ENCODE data around the gene TEKT5.
A peak's percentile ranks its signal among the peaks of the same experiment; 100 is the strongest.

Gene TEKT5

DNA sequence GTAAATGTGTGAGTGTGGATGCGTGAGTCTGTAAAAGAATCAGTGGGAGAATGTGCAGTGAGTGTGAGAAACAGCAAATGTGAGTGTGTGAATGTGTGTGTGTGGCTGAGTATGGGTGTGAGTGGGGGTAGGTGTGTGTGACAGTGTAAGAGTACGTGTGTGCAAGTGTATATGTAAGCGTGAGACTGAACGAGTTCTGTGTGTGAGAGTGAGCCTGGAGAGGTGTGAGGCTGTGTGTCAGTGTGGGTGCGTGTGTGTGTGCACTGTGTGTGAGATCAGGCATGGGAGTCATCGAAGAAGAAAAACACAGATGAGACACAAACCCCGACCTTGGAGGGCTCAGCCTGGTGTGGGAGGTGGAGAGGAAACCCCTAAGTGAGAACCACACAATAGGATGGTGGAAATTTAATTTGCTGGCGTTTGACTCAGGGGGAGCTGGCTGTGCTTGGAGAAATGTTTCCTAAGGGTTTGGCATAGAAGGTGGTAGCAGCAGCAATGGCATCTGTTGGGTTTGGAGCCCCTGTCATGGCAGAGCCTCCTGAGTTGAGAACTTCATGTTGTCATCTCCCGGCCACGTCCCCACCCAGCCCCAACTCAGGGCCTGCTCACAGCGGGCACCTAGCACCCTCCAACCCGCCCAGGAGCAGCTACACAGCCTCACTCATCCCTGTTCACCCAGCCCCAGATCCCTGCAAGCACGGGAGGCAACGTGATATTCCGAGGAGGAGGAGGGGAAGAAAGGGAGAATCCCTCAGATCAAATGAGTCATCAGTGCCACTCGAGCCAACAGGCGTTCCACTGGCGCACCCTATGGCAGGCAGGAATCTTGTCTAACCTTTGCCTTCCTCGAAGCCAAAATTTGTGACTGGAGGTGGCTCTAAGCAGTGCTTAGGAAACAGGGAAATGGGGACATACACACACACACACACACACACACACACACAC, 34.6 kb upstream of the TEKT5 start:
- Histone ChIP-seq H2BK120ac (ENCODE audit: low read depth, low read length) (no peak overlapping the region), H3K4me1 (ENCODE audit: control insufficient read depth, low read depth, low read length) (no peaks in the 10 kb centered on the region), H4K5ac (ENCODE audit: low read length) (no peak overlapping the region), H4K8ac (ENCODE audit: low read depth, low read length) (no peak overlapping the region), H3K27ac (ENCODE audit: low read depth, low read length) (no peak overlapping the region), H3K56ac (ENCODE audit: low read length) (no peak overlapping the region), H3K18ac (ENCODE audit: low read length) (no peak overlapping the region), H3K9ac (ENCODE audit: low read length) (no peak overlapping the region), H3K4ac (ENCODE audit: low read depth, low read length) (no peak overlapping the region), H3K4me3 (ENCODE audit: low read length) (no peak overlapping the region), H3K79me2 (ENCODE audit: control insufficient read depth, insufficient read depth, low read length) (no peaks in the 10 kb centered on the region), H3K79me1 (ENCODE audit: low read length) (no peaks in the 10 kb centered on the region), H3K23ac (ENCODE audit: low read length) (no peak overlapping the region), H3K27me3 (ENCODE audit: insufficient read depth, low read length, poor library complexity) (no peaks in the 10 kb centered on the region), H2BK15ac (replicated peaks; ENCODE audit: low read depth) (no peak overlapping the region), H2BK5ac (ENCODE audit: low read length) (no peak overlapping the region), H2AK5ac (ENCODE audit: low read length) (no peak overlapping the region), H3K4me2 (ENCODE audit: low read length) (no peak overlapping the region), H3K36me3 (ENCODE audit: control insufficient read depth, insufficient read depth, low read length) (no peaks in the 10 kb centered on the region)
- peak; percentile 42 for DNase-seq
- WGBS (ENCODE audit: extremely low coverage, insufficient coverage, low lambda C conversion rate): 100% methylated on average over 1 of the region's 19 CpGs

DNA sequence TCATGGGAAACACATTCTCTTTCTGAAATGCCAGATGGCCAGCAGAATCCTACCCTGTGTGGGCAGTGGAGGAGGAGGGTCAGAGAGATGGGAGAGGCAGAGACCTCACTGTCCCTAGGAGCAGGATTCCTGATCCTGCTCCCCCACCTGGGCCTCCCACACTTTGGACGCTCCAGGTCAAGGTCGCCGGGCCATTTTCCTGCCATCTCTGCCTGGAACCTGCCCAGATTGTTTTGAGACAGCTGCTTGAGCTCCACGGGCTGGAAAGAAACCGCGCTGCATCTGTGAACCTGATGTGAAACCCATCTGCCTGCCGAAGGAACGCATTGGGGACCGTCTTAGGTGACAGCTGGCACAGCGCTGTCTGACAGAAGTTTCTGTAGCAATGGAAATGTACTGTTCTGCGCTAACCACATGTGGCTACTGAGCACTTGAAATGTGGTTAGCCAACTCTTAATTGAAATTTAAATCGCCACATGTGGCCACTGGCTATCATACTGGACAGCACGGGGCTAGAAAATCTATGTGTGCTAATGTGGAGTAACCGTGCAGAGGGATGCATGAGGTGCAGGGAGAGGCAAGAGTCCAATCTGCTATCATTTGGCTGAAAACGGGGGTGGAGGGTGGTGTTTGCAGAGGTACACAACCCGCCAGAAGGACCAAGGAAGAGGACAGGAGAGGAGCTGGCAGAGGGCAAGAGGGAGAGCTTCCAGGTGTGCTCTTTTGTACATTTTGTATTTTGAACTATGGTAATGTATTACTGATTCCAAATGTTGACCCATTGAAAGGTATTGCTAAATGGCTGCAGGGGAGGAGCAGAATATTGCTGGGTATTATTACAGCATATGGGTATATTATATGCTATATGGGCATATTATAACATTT, 33.5 kb upstream of the TEKT5 start:
- Histone ChIP-seq H3K4me1 (ENCODE audit: control insufficient read depth, low read depth, low read length) (no peaks in the 10 kb centered on the region), H3K36me3 (ENCODE audit: control insufficient read depth, insufficient read depth, low read length) (no peaks in the 10 kb centered on the region), H3K4me2 (ENCODE audit: low read length) (no peak overlapping the region), H3K27ac (ENCODE audit: low read depth, low read length) (no peak overlapping the region), H4K5ac (ENCODE audit: low read length) (no peak overlapping the region), H2BK5ac (ENCODE audit: low read length) (no peak overlapping the region), H3K9ac (ENCODE audit: low read length) (no peak overlapping the region), H3K18ac (ENCODE audit: low read length) (no peak overlapping the region), H3K4ac (ENCODE audit: low read depth, low read length) (no peak overlapping the region), H3K23ac (ENCODE audit: low read length) (no peak overlapping the region), H2AK5ac (ENCODE audit: low read length) (no peak overlapping the region), H3K56ac (ENCODE audit: low read length) (no peak overlapping the region), H3K27me3 (ENCODE audit: insufficient read depth, low read length, poor library complexity) (no peaks in the 10 kb centered on the region), H3K79me2 (ENCODE audit: control insufficient read depth, insufficient read depth, low read length) (no peaks in the 10 kb centered on the region), H4K8ac (ENCODE audit: low read depth, low read length) (no peak overlapping the region), H2BK15ac (replicated peaks; ENCODE audit: low read depth) (no peak overlapping the region), H2BK120ac (ENCODE audit: low read depth, low read length) (no peak overlapping the region), H3K79me1 (ENCODE audit: low read length) (no peaks in the 10 kb centered on the region), H3K4me3 (ENCODE audit: low read length) (no peak overlapping the region)
- WGBS (ENCODE audit: extremely low coverage, insufficient coverage, low lambda C conversion rate): no CpG with 5 or more reads among the region's 16 CpGs
- DNase-seq: no peak

- H2BK5ac ChIP-seq (ENCODE audit: low read length): no peak overlapping the region
- no peak overlapping the region for H3K18ac ChIP-seq (ENCODE audit: low read length)
- H3K4ac ChIP-seq (ENCODE audit: low read depth, low read length): no peak overlapping the region
- no peak overlapping the region for H3K27ac ChIP-seq (ENCODE audit: low read depth, low read length)
- no peak for DNase-seq
- H3K4me1 ChIP-seq (ENCODE audit: control insufficient read depth, low read depth, low read length): no peaks in the 10 kb centered on the region
- no peaks in the 10 kb centered on the region for H3K27me3 ChIP-seq (ENCODE audit: insufficient read depth, low read length, poor library complexity)
- no peak overlapping the region for H4K5ac ChIP-seq (ENCODE audit: low read length)
- H3K23ac ChIP-seq (ENCODE audit: low read length): no peak overlapping the region
- no peaks in the 10 kb centered on the region for H3K36me3 ChIP-seq (ENCODE audit: control insufficient read depth, insufficient read depth, low read length)
- no peaks in the 10 kb centered on the region for H3K79me1 ChIP-seq (ENCODE audit: low read length)
- H2BK15ac ChIP-seq (replicated peaks; ENCODE audit: low read depth): no peak overlapping the region
- no CpG with 5 or more reads among the region's 4 CpGs for WGBS (ENCODE audit: extremely low coverage, insufficient coverage, low lambda C conversion rate)
- no peaks in the 10 kb centered on the region for H3K79me2 ChIP-seq (ENCODE audit: control insufficient read depth, insufficient read depth, low read length)
- H2BK120ac ChIP-seq (ENCODE audit: low read depth, low read length): no peak overlapping the region
- H3K4me2 ChIP-seq (ENCODE audit: low read length): no peak overlapping the region
- H4K8ac ChIP-seq (ENCODE audit: low read depth, low read length): no peak overlapping the region
- H3K56ac ChIP-seq (ENCODE audit: low read length): no peak overlapping the region
- no peak overlapping the region for H2AK5ac ChIP-seq (ENCODE audit: low read length)
- H3K4me3 ChIP-seq (ENCODE audit: low read length): no peak overlapping the region
- H3K9ac ChIP-seq (ENCODE audit: low read length): no peak overlapping the region
Measured at GRCh38 chr16:10708969-10709368, 14.2 kb upstream of the TEKT5 start.

DNA sequence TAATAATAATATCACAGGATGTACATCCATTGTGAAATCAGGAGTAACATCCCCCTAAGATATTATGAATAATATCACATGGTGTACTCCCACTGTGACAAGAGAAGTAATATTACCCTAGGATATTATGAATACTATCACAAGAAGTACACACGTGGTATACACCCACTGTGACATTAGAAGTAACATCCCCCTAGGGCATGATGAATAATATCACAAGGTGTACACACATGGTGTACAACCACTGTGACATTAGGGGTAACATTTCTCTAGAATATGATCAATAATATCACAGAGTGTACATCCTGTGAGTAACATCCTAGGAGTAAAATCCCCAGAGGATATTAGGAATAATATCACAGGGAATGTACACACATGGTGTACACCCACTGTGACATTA, 5.0 kb upstream of the TEKT5 start:
- H3K27ac ChIP-seq (ENCODE audit: low read depth, low read length): no peak overlapping the region
- no peak overlapping the region for H3K9ac ChIP-seq (ENCODE audit: low read length)
- H4K8ac ChIP-seq (ENCODE audit: low read depth, low read length): no peak overlapping the region
- H3K56ac ChIP-seq (ENCODE audit: low read length): no peak overlapping the region
- no peak overlapping the region for H2BK120ac ChIP-seq (ENCODE audit: low read depth, low read length)
- H3K18ac ChIP-seq (ENCODE audit: low read length): no peak overlapping the region
- no peak overlapping the region for H3K23ac ChIP-seq (ENCODE audit: low read length)
- WGBS (ENCODE audit: extremely low coverage, insufficient coverage, low lambda C conversion rate): no CpG with 5 or more reads among the region's 1 CpG
- no peak overlapping the region for H3K4ac ChIP-seq (ENCODE audit: low read depth, low read length)
- DNase-seq: no peak
- no peak overlapping the region for H2BK5ac ChIP-seq (ENCODE audit: low read length)
- H3K4me3 ChIP-seq (ENCODE audit: low read length): no peak overlapping the region
- H3K27me3 ChIP-seq (ENCODE audit: insufficient read depth, low read length, poor library complexity): no peaks in the 10 kb centered on the region
- H3K79me1 ChIP-seq (ENCODE audit: low read length): no peaks in the 10 kb centered on the region
- no peak overlapping the region for H2AK5ac ChIP-seq (ENCODE audit: low read length)
- H3K4me1 ChIP-seq (ENCODE audit: control insufficient read depth, low read depth, low read length): no peaks in the 10 kb centered on the region
- no peak overlapping the region for H4K5ac ChIP-seq (ENCODE audit: low read length)
- H3K4me2 ChIP-seq (ENCODE audit: low read length): no peak overlapping the region
- no peak overlapping the region for H2BK15ac ChIP-seq (replicated peaks; ENCODE audit: low read depth)
- no peaks in the 10 kb centered on the region for H3K79me2 ChIP-seq (ENCODE audit: control insufficient read depth, insufficient read depth, low read length)
- H3K36me3 ChIP-seq (ENCODE audit: control insufficient read depth, insufficient read depth, low read length): no peaks in the 10 kb centered on the region

GRCh38 chr16:10694306-10694705, 424 bp downstream of the TEKT5 start:
- Histone ChIP-seq H4K8ac (ENCODE audit: low read depth, low read length) (no peak overlapping the region), H2BK5ac (ENCODE audit: low read length) (no peak overlapping the region), H3K27me3 (ENCODE audit: insufficient read depth, low read length, poor library complexity) (no peaks in the 10 kb centered on the region), H3K79me2 (ENCODE audit: control insufficient read depth, insufficient read depth, low read length) (no peaks in the 10 kb centered on the region), H3K4ac (ENCODE audit: low read depth, low read length) (no peak overlapping the region), H3K4me1 (ENCODE audit: control insufficient read depth, low read depth, low read length) (no peaks in the 10 kb centered on the region), H3K4me3 (ENCODE audit: low read length) (no peak overlapping the region), H3K9ac (ENCODE audit: low read length) (no peak overlapping the region), H2BK15ac (replicated peaks; ENCODE audit: low read depth) (no peak overlapping the region), H3K23ac (ENCODE audit: low read length) (no peak overlapping the region), H3K18ac (ENCODE audit: low read length) (no peak overlapping the region), H3K4me2 (ENCODE audit: low read length) (no peak overlapping the region), H3K27ac (ENCODE audit: low read depth, low read length) (no peak overlapping the region), H2BK120ac (ENCODE audit: low read depth, low read length) (no peak overlapping the region), H4K5ac (ENCODE audit: low read length) (no peak overlapping the region), H3K56ac (ENCODE audit: low read length) (no peak overlapping the region), H3K36me3 (ENCODE audit: control insufficient read depth, insufficient read depth, low read length) (no peaks in the 10 kb centered on the region), H3K79me1 (ENCODE audit: low read length) (no peaks in the 10 kb centered on the region), H2AK5ac (ENCODE audit: low read length) (no peak overlapping the region)
- WGBS (ENCODE audit: extremely low coverage, insufficient coverage, low lambda C conversion rate): no CpG with 5 or more reads among the region's 21 CpGs
- DNase-seq: no peak
